Skin of body (tissue), 2 donors: ENCODE data around the gene ANP32E. TPM values are rescaled to one million over a fixed set of nuclear protein-coding genes. Genes with fewer than 3 reads are reported as not detected.
A peak's percentile ranks its signal among the peaks of the same experiment; 100 is the strongest.

Experiments
- DNase-seq: peaks from one replicate; lab custom pipeline; 2025; lab: John Stamatoyannopoulos, UW
- total RNA-seq: library from RNA; depleted of rRNA; stranded (reverse); fragments of >200 nt; gene quantifications from one replicate; pipeline ENCODE4 v1.2.3, GENCODE V29; 2014

The ANP32E gene
- total RNA-seq, result 30.9 TPM

GRCh38 chr1:150235852-150236613 is at the start of gene ANP32E:
TSS of gene ANP32E (minus strand) at chr1:150236112. CDS start at chr1:150235786, 326 bp downstream.
- DNase-seq, result peak; percentile 100

DNA sequence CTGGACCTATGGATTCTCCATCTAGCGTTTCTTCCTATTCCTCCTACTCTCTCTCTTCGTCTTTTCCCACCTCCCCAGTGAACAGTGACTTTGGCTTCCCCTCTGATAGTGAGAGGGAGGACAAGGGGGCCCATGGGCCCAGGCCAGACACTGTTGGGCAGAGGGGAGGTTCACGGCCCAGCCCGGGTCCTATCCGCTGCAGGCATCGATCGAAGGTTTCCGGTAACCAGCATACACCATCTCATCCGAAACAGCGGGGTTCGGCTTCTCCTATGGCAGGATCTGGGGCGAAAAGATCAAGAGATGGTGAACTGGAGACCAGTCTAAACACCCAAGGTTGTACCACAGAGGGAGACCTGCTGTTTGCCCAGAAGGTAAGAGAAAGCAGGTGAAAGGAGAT is 47.3 kb upstream of the ANP32E start:
- no peak for DNase-seq

DNA sequence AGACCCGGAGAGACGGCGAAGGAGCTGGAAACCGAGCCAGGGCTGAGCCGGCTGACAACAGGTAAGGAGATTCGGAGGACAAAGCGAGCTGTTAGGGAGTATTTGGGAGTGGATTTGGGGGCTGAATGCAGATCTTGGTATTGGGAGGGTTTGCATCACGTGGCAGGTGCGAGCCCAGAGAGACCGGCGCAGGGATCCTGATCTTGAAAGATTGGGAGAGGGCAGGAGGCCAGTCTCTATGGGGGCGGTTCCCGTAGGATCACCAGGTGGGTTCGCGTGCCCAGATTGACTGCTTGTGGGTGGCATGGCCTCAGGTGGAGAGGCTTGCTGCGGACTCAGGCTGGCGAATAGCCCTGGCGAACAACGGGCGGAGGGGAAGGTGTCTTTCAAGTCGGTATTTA is 46.6 kb upstream of the ANP32E start:
- no peak for DNase-seq

DNA sequence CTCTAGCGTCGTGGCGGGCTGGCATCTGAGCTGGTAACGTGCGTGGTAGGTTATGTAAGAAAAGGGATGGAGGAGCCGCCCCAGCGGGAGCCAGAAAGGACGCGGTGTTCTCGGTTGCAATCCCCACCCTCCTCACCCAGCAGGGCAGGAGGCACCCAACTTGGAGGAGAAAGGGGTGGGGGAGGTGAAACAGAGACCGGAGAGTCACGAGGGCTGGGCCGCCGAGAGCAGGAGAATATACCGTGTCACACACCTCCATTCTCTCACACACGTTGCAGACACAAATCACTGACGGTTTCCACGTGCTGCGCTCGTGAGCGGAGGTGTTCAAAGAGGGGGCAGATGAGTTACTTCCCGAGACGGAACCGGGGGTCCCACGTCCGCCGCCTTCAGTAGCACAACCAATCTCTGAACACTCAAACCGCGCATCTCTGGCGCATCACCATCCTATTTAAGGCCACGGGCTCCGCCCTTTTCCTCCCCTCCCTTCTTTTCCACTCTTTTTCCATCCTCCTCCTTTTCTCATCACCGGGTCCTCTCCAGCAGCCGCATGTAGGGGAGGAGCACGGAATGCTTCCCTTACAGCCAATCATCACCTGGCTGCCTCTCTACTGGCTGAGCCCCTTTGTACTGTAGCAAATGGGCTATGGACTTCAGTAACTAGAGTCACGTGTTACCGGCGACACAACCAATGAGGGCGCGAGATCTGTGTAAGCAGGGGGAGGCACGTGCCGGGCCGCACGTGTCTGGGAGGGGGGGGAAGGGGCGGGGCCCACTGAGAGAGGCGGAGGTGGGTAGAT is 46.0 kb upstream of the ANP32E start, which contains the start of gene CIART:
Gene CIART, plus strand, starts transcription at position 797 of the 800 bp plus-strand sequence. CDS start 714 bp downstream, outside the sequence.
- DNase-seq, result peak; percentile 98

- DNase-seq, result peak; percentile 40
Observed at GRCh38 chr1:150281221-150281757, 45.4 kb upstream of the ANP32E start.

DNA sequence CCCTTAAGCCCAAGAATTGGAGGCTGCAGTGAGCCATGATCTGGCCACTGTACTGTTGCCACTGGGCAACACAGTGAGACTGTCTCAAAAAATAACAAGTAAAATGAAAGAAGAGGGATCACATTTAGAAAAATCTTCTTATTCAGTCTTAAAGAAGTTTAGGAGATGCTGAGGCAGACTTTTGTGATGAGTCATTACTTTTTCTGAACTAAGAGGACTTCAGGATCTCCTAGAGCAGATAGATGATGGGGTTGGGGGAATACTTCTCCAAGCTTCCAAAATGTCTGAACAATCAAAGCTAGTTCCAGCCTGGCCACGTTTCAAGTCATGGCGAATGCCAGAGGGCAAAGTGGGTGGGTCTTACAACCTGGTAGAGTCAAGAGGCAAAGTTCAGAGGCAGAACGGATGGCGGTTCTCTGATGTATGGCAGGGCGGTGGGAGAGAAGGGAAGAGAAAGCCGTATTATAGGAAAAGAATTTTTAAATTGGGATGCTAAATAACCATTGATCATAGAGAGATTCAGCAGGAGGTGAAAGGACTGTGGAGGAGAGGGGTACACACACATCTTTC is 44.3 kb upstream of the ANP32E start:
- DNase-seq, result no peak

GRCh38 chr1:150273311-150273710 is 37.4 kb upstream of the ANP32E start:
- no peak for DNase-seq

GRCh38 chr1:150271291-150271959 is 35.5 kb upstream of the ANP32E start:
- no peak for DNase-seq

DNA sequence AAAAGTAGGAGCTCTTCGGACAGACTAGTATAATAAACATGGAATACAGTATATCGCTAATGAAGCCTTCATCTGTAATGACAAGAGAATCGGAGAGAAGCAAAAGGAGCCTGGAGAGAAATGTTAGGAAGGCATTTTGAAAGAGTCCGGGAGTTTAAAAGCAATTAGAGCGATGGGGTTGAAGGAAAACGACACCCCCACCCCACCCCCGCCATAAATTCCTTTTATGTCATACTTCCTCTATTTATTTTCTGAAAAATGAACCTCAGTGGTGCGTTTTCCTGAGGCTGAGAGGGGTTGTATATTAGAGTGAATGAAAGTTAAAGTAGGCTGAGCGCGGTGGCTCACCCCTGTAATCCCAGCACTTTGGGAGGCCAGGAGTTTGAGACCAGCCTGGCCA is 33.5 kb upstream of the ANP32E start:
- DNase-seq, result no peak

- DNase-seq, result peak; percentile 97
Observed at GRCh38 chr1:150268705-150269403, 32.9 kb upstream of the ANP32E start, which contains the start of gene APH1A. TSS of gene APH1A (minus strand) at chr1:150269016. CDS start at chr1:150268810, 206 bp downstream.

DNA sequence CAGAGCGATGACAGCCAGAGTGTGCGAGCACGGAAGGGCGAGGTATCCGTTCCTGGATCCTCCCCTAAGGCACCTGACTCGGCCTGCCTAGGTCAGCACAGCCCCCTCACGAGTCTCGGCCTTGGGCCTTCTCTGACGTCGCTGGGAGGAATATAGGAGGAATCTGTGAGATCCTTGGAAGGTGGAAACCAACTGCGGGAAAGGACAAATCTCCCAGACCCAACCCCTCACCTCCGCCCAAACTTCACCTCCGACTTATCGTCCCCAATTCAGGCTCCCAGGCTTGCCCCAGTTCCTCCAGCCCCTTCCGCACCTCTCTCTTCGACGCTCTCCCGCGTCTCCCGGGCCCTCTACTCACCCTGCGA is 32.4 kb upstream of the ANP32E start:
- DNase-seq, result no peak

DNA sequence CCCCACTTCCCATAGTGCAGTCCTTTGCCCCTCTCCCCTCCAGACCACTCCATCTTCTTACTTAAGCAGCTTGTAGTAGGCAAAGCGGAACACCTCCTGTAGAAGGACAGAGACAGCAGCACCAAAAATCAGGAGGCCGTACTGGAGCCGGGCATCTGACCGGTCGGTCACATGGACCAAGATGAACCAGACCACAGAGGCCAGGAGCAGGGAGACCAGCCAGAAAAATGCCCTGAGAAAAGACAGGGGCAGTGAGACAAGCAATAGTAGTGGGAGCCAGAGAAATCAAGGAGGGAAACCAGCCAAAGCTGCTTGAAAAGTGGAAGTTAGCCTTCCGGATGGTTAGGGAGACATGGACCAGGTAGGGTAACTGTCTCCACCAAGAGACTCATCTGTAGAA is 32.0 kb upstream of the ANP32E start:
- no peak for DNase-seq

DNA sequence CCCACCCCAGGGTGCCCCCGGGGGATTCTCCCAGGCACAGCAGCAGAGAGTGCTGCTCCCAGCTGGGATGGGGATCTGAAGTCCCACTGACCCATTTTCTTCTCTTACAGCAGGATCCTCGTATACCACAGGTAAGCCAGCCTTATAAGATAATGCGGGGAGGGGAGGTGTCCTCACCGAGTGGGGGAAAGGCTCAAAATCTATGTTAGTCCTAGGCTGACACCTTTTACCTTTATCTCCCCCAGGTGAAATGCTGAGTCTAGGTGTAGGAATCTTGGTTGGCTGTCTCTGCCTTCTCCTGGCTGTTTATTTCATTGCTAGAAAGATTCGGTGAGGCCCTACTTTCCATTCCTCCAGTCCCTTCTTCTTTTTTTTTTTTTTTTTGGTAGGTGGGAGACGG is 27.6 kb upstream of the ANP32E start:
- DNase-seq, result no peak

GRCh38 chr1:150262388-150263320 is 26.7 kb upstream of the ANP32E start:
- DNase-seq, result no peak

DNA sequence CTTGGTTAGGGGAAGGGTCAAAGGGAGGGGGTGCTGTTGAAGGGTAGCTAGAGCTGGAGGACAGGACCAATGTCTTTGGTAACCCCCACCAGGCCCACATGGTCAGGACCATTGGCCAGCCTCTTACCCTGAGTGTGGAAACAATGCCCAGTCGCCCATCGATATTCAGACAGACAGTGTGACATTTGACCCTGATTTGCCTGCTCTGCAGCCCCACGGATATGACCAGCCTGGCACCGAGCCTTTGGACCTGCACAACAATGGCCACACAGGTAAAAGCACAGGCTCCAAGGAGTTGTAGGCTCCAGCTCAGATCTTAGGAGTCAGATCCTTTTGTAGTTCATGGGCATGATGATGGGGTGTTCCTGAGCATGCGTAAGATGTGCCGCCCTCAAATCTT is 25.5 kb upstream of the ANP32E start:
- DNase-seq, result no peak

- no peak for DNase-seq
Observed at GRCh38 chr1:150259758-150260669, 24.1 kb upstream of the ANP32E start.

DNA sequence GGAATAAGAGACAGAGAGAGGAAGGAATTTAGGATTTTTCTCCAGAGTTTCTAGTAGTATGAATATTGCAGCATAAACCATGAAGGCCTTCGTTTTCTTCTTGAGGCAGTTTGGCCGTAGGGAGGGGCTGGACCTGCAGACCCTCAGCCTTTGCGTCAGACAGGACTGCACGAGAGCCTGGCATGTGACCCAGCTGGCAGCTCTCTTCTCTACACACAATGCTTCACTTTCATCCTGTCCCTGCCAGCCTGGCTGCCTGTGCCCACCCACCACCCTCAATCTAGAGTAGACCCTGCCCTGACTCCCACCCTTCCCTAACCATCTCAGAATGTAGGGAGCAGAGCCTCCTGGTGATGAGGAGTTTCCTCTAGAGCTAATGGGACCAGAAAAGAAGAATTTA is 23.3 kb upstream of the ANP32E start:
- DNase-seq, result no peak
